ENCODE measurements around the gene PFKL. TPM values are rescaled to one million over a fixed set of nuclear protein-coding genes. Genes with fewer than 3 reads are reported as not detected.
A peak's percentile ranks its signal among the peaks of the same experiment; 100 is the strongest.

The PFKL gene
- polyA plus RNA-seq, 2 of the 4 experiments (the other 2 are of a cell fraction): 23.2 to 38.7 TPM

- no peak for TF ChIP-seq HOXB5 (CRISPR knock-in tag; IDR thresholded peaks at IDR 0.05)
Observed at GRCh38 chr21:44295646-44296045, 4.2 kb upstream of the PFKL start (continued).

GRCh38 chr21:44296103-44296519 lies 3.7 kb upstream of the PFKL start:
- TF ChIP-seq ELK1 (IDR thresholded peaks at IDR 0.05; ENCODE audit: low read depth, low read length) (no peak), EHF (CRISPR knock-in tag; IDR thresholded peaks at IDR 0.05) (no peak), USF2 (IDR thresholded peaks at IDR 0.05) (no peak), PBX3 (IDR thresholded peaks at IDR 0.05) (no peak), CBX8 (IDR thresholded peaks at IDR 0.05) (no peak), HDAC2 (IDR thresholded peaks at IDR 0.05) (no peak), EHMT2 (IDR thresholded peaks at IDR 0.05; ENCODE audit: low read depth) (no peak), HEYL (CRISPR knock-in tag; IDR thresholded peaks at IDR 0.05) (no peak), CHD4 (IDR thresholded peaks at IDR 0.05; ENCODE audit: borderline replicate concordance) (no peak), MAX (IDR thresholded peaks at IDR 0.05) (no peak), ZNF302 (CRISPR knock-in tag; IDR thresholded peaks at IDR 0.05) (no peak), POLR2AphosphoS2 (conservative IDR thresholded peaks at IDR 0.05; ENCODE audit: low read length) (no peak), ZFP36 (IDR thresholded peaks at IDR 0.05; ENCODE audit: borderline replicate concordance, partially characterized antibody) (no peak), MYC (IDR thresholded peaks at IDR 0.05; ENCODE audit: borderline replicate concordance, low read length) (no peak)
- ATAC-seq (no peak), DNase-seq (ENCODE audit: low read depth in 1 of 2, low spot score in 1 of 2) (no peak), FAIRE-seq (no peak)
- Histone ChIP-seq H3K9me3 (no peaks in the 10 kb centered on the region), H3K27ac (peak overlapping the region in 1 of 2 experiments; percentile 55; a peak in 2 of 6 replicates), H3K4me3 (no peak overlapping the region), H3K4me1 (peaks cover 23% of the 10 kb centered on the region), H3K4me2 (no peak overlapping the region)
- CTCF ChIA-PET: interaction anchor here (0.7 to 2.2 kb wide), 4 partner anchors 8 to 38 kb away, joined by 3 to 11 read pairs (median 6); partner anchors contain the start of gene AIRE
- POLR2A ChIA-PET: no interaction called here
- no CpG with 5 or more reads among the region's 12 CpGs for WGBS (ENCODE audit: missing lambda C conversion rate)

DNA sequence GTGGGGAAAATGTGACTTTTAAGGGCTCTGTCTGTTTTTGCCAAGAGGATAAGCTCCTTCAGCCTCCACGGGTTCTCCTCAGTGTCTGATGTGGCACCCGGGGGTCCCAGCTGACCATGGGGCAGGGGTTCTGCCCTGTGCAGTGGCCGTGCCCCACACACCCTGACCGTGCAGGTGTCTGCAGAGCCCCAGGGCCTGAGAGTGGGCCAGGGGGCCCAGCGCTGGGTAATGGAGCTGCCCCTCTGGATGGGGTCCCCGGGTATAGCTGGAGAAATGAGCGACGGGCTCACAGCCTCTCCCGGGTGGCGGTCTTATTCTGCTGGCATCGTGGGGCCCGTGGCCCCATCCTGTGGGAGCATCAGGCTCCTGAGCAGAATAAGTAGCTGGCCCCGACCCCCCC lies 2.9 kb upstream of the PFKL start:
- ChIA-PET CTCF (interaction anchor here (0.7 to 2.2 kb wide), 9 partner anchors 9 to 38 kb away, joined by 3 to 11 read pairs (median 6); partner anchors contain the start of genes AIRE and DNMT3L), POLR2A (no interaction called here)
- H3K9me3 ChIP-seq: no peaks in the 10 kb centered on the region
- WGBS (ENCODE audit: missing lambda C conversion rate): 56% methylated on average over 9 of the region's 13 CpGs
- ATAC-seq (no peak), FAIRE-seq (no peak), DNase-seq (ENCODE audit: low read depth in 1 of 2, low spot score in 1 of 2) (no peak)
- H3K27ac ChIP-seq: no peak overlapping the region
- TF ChIP-seq POLR2A (IDR thresholded peaks at IDR 0.05; ENCODE audit: low read length) (no peak), MYC (IDR thresholded peaks at IDR 0.05; ENCODE audit: borderline replicate concordance, low read length) (no peak), FOSL2 (IDR thresholded peaks at IDR 0.05) (no peak), FOSL2 (CRISPR knock-in tag; IDR thresholded peaks at IDR 0.05) (no peak), ZNF302 (CRISPR knock-in tag; IDR thresholded peaks at IDR 0.05) (no peak), EHMT2 (IDR thresholded peaks at IDR 0.05; ENCODE audit: low read depth) (no peak), PHF8 (IDR thresholded peaks at IDR 0.05; ENCODE audit: borderline replicate concordance, low read depth) (no peak), ZC3H11A (IDR thresholded peaks at IDR 0.05) (no peak), CBX2 (IDR thresholded peaks at IDR 0.05; ENCODE audit: borderline replicate concordance, low read depth) (no peak), CHD4 (IDR thresholded peaks at IDR 0.05; ENCODE audit: borderline replicate concordance) (no peak), CHD2 (IDR thresholded peaks at IDR 0.05; ENCODE audit: low read length, partially characterized antibody) (no peak), JUN (IDR thresholded peaks at IDR 0.05) (no peak), PBX3 (IDR thresholded peaks at IDR 0.05) (no peak), HEYL (CRISPR knock-in tag; IDR thresholded peaks at IDR 0.05) (no peak)
- TF ChIP-seq, protein P1, sequence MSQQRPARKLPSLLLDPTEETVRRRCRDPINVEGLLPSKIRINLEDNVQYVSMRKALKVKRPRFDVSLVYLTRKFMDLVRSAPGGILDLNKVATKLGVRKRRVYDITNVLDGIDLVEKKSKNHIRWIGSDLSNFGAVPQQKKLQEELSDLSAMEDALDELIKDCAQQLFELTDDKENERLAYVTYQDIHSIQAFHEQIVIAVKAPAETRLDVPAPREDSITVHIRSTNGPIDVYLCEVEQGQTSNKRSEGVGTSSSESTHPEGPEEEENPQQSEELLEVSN (IDR thresholded peaks at IDR 0.05; ENCODE audit: borderline replicate concordance, low read depth): no peak
- TF ChIP-seq, protein P2, sequence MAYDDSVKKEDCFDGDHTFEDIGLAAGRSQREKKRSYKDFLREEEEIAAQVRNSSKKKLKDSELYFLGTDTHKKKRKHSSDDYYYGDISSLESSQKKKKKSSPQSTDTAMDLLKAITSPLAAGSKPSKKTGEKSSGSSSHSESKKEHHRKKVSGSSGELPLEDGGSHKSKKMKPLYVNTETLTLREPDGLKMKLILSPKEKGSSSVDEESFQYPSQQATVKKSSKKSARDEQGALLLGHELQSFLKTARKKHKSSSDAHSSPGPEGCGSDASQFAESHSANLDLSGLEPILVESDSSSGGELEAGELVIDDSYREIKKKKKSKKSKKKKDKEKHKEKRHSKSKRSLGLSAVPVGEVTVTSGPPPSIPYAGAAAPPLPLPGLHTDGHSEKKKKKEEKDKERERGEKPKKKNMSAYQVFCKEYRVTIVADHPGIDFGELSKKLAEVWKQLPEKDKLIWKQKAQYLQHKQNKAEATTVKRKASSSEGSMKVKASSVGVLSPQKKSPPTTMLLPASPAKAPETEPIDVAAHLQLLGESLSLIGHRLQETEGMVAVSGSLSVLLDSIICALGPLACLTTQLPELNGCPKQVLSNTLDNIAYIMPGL (CRISPR knock-in tag; IDR thresholded peaks at IDR 0.05; ENCODE audit: borderline replicate concordance): no peak
- H3K4me1 ChIP-seq: peaks cover 28% of the 10 kb centered on the region
- H3K4me3 ChIP-seq: no peak overlapping the region
- no peak overlapping the region for H3K4me2 ChIP-seq
